Mononuclear cell (primary cell): Measurements from ENCODE around the gene GAB1. TPM values are rescaled to one million over a fixed set of nuclear protein-coding genes. Genes with fewer than 3 reads are reported as not detected.
"Not testable (repeated sequence)": the region's sequence is repeated elsewhere in the genome, so short reads cannot be mapped to it uniquely, and the experiment has no call there.

Experiments used
- H3K27me3 ChIP-seq: 2 replicates; pipeline ENCODE4 v1.6.0; 2011; ENCODE audit warnings: low read length, control low read depth; ENCODE audit not compliant: insufficient read depth
- H3K4me1 ChIP-seq: 2 replicates; pipeline ENCODE4 v1.5.1; 2011; ENCODE audit warnings: mild to moderate bottlenecking, low read length, control low read depth; ENCODE audit not compliant: insufficient read depth
- H3K4me3 ChIP-seq: 2 replicates; pipeline ENCODE4 v1.5.1; 2011; ENCODE audit warnings: mild to moderate bottlenecking, low read length, moderate library complexity
- H3K9me3 ChIP-seq: 2 replicates; pipeline ENCODE4 v1.5.1; 2011; ENCODE audit warnings: low read depth, mild to moderate bottlenecking, control low read depth, low read length
- total RNA-seq: library from RNA; depleted of rRNA; stranded (reverse); fragments of >200 nt; gene quantifications from one replicate; pipeline ENCODE4 v1.2.3, GENCODE V29; 2012

Gene GAB1
- total RNA-seq, 1 donor, result 6.3 TPM

- no peaks in the 10 kb centered on the region for H3K9me3 ChIP-seq
- no peak overlapping the region for H3K4me3 ChIP-seq
- no peaks in the 10 kb centered on the region for H3K4me1 ChIP-seq
- H3K27me3 ChIP-seq, result no peaks in the 10 kb centered on the region
Measured at GRCh38 chr4:143348233-143349077, 11.8 kb downstream of the GAB1 start.

GRCh38 chr4:143349858-143350527 is 13.3 kb downstream of the GAB1 start:
- not testable (repeated sequence) for H3K4me3 ChIP-seq, H3K4me1 ChIP-seq, H3K9me3 ChIP-seq, H3K27me3 ChIP-seq

- H3K27me3 ChIP-seq, result no peaks in the 10 kb centered on the region
- H3K4me3 ChIP-seq, result no peak overlapping the region
- no peaks in the 10 kb centered on the region for H3K4me1 ChIP-seq
- H3K9me3 ChIP-seq, result no peaks in the 10 kb centered on the region
Measured at GRCh38 chr4:143351149-143351691, 14.5 kb downstream of the GAB1 start.

DNA sequence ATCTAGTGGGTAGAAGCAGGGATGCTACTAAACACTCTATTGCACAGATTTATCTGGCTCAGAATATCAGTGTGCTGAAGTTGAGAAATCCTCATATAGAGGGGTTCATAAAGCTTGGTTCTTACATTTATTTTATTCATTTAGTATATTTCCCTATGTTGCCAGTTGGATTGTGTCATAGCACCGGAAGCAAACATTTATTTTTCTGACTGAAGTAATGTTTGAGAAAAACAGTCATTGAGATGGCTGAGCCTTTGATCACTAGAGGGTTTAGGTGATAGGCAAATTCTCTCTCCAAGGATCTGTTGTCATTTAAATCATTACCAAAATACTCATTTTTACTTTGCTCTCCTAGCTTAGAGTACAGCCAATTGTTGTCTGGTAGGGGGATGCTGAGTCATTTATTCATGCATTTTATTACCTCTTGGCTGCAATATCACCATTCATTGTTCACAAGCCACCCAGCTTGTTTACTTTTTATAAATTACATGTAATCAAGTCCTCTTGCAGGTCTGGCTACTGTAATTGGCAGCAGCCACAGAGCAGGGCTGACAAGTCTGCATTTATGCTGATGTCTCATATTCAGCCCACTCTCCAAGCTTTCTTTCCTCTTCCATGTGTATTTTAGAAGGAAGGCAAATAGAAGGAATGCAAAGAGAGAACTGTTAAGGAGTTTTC is 15.2 kb downstream of the GAB1 start:
- Histone ChIP-seq H3K4me1 (peaks cover 4% of the 10 kb centered on the region), H3K27me3 (no peaks in the 10 kb centered on the region), H3K4me3 (no peak overlapping the region), H3K9me3 (no peaks in the 10 kb centered on the region)

DNA sequence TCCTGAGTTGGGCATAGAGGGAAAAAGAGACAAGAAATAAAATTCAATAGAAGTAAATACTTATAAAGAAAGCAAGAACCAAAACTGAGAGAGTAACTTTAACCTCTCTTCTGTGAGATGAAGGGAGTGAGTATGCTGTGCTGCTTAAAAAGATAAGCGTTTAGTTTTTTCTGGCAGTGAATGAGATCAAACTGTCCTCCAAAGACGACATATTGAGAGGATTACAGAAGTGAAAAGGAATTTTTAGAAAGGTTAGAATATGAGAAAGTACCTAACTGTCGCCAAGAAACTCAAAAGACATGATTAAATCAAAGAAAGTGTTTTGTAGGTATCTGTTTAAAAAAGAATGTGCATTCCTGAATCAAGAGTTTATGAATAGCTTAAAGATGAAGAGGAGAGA is 16.0 kb downstream of the GAB1 start:
- H3K4me3 ChIP-seq, result no peak overlapping the region
- H3K27me3 ChIP-seq, result no peaks in the 10 kb centered on the region
- H3K4me1 ChIP-seq, result peaks cover 8% of the 10 kb centered on the region
- no peaks in the 10 kb centered on the region for H3K9me3 ChIP-seq

GRCh38 chr4:143353797-143354196 is 17.1 kb downstream of the GAB1 start:
- Histone ChIP-seq H3K4me3 (no peak overlapping the region), H3K27me3 (no peaks in the 10 kb centered on the region), H3K4me1 (peaks cover 10% of the 10 kb centered on the region), H3K9me3 (no peaks in the 10 kb centered on the region)

- Histone ChIP-seq H3K4me1 (peaks cover 22% of the 10 kb centered on the region), H3K9me3 (no peaks in the 10 kb centered on the region), H3K27me3 (no peaks in the 10 kb centered on the region), H3K4me3 (no peak overlapping the region)
Measured at GRCh38 chr4:143354990-143355389, 18.3 kb downstream of the GAB1 start.

GRCh38 chr4:143355540-143356217 is 19.0 kb downstream of the GAB1 start:
- Histone ChIP-seq H3K4me3 (no peak overlapping the region), H3K4me1 (peaks cover 22% of the 10 kb centered on the region), H3K9me3 (no peaks in the 10 kb centered on the region), H3K27me3 (no peaks in the 10 kb centered on the region)

DNA sequence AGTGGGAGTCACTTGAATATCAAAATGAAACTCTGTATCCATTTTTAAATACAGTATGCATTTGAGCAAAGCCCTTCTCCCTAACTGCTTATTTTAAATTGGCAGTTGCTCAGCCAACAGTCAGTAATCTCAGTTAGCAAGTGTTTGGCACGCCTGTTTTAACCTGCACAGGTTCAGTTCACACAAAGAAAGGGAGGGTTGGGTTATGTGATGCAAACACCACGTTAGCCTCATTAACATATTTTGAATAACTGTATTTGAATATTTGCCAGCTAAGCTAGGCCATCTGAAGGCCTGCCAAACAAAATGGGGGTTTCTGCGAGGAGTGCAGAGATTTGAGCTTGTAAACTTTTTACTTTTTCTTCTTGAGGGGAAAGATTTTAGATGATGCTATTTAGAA is 19.8 kb downstream of the GAB1 start:
- no peaks in the 10 kb centered on the region for H3K9me3 ChIP-seq
- H3K27me3 ChIP-seq, result no peaks in the 10 kb centered on the region
- no peak overlapping the region for H3K4me3 ChIP-seq
- peaks cover 25% of the 10 kb centered on the region for H3K4me1 ChIP-seq

DNA sequence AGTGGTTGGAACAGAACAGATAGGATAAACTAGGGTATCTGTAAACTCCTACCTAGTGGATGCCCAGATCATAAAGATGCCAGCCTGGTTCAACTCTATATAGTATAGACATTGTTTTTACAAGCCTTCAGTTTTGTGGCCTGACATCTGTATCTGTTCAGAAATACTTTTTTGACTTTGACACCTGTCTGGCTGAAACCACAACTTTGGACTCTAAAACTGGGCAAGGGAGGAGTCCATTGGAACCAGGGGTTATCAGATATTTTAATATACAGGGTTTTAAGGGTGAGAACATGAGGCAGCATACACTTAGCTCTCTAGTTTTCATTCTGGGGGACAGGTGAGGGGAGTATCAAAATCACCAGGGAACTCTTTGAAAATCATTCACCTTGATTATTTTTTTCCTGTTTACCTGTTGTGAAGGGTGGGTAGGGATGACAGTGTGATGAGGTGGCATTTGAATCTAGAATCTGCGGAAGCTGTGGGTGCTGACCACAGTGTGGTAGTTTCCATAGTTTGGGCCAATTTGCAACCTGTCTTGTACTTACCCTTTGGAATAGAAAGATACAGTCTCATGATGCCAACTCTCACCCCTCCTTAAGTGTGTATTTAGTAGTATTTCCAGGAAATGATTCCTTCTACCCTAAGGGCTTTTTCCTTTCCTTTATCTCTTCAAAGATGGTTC is 20.6 kb downstream of the GAB1 start:
- H3K9me3 ChIP-seq, result no peaks in the 10 kb centered on the region
- no peak overlapping the region for H3K4me3 ChIP-seq
- peaks cover 29% of the 10 kb centered on the region for H3K4me1 ChIP-seq
- no peaks in the 10 kb centered on the region for H3K27me3 ChIP-seq

GRCh38 chr4:143358419-143358818 is 21.7 kb downstream of the GAB1 start:
- no peak overlapping the region for H3K4me3 ChIP-seq
- H3K27me3 ChIP-seq, result no peaks in the 10 kb centered on the region
- H3K4me1 ChIP-seq, result peaks cover 29% of the 10 kb centered on the region
- H3K9me3 ChIP-seq, result no peaks in the 10 kb centered on the region

DNA sequence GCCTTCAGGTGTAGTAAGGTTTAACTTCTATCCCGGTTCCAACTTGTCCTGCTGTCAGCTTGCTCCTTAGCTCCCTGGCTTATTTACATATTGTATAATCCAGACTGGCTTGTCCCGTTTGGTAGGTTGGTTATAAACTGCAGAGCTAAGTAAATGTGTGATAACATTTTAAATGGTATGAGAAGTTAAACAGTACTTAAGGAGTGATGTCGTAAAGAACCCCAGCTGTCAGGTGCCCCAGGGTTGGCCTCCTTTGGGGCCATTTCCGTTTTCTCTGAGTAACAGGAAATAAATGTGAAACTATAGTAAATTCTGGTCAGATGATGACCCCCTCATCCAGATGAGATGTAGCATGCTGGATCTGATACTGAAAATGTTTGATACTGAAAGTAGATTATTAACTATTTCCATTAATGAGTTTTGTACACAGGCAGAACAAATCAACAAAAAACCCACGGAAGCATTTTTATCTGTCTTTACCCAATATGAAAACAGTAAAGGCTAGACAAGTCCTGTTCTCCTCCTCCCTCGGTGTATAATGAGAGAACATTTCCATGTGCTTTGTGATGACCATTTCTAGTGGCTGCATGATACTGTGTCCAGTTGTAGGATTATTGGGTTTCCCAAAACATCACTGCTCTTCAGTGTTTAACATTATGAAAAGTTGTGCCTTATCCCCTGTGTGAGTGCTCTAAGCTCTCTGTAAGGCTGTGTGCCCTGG is 22.4 kb downstream of the GAB1 start:
- peaks cover 29% of the 10 kb centered on the region for H3K4me1 ChIP-seq
- no peak overlapping the region for H3K4me3 ChIP-seq
- no peaks in the 10 kb centered on the region for H3K9me3 ChIP-seq
- H3K27me3 ChIP-seq, result no peaks in the 10 kb centered on the region

DNA sequence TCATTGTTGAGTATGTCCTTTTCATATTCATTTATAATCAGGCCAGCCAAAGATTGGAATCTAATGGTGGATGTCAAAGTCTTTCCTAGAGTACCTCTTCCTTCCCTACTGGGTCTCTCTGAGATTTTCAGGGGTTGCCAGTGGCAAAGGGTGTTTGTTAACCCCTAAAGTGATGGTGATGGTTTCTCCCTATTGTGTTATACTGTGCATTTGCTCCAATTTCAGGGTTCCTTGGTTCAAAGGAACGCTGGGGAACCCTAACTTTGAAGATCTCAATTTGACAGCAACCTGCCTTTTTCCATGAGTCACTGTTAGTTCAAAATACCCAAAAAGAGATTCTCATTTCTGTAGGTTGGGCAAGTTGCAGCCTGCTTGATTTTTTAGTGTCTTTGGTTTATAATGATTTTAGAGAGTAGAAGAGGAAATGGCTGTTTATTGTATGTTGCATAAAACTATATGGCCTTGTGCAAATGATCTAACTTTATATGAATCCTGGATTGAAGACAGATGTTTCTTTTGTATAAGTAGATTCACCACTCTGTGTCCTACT is 23.0 kb downstream of the GAB1 start:
- Histone ChIP-seq H3K27me3 (no peaks in the 10 kb centered on the region), H3K4me3 (no peak overlapping the region), H3K4me1 (peaks cover 29% of the 10 kb centered on the region), H3K9me3 (no peaks in the 10 kb centered on the region)
